NT2/D1 (cell line): ENCODE results near the gene CRY1.

Experiments
- SUZ12 ChIP-seq: IDR thresholded peaks from 2 replicates; pipeline ENCODE4 v1.6.1; 2011; ENCODE audit not compliant: insufficient read length, insufficient read depth; ENCODE audit errors: extremely low read depth
- YY1 ChIP-seq: IDR thresholded peaks from 2 replicates; pipeline ENCODE4 v1.6.1; 2011; ENCODE audit not compliant: insufficient read length, insufficient read depth
- ZNF274 ChIP-seq: IDR thresholded peaks from 2 replicates; pipeline ENCODE4 v1.6.1; 2011; ENCODE audit warnings: mild to moderate bottlenecking, low read depth, low read length

- TF ChIP-seq YY1 (no peak), ZNF274 (no peak), SUZ12 (no peak)
Observed at GRCh38 chr12:107094183-107094448, 767 bp upstream of the CRY1 start.
